SK-N-SH (cell line): Measurements from ENCODE around the gene DDX51. TPM values are rescaled to one million over a fixed set of nuclear protein-coding genes. Genes with fewer than 3 reads are reported as not detected.

Source experiments
- CTCF ChIA-PET: fragments of 300-600, 350-600 bp; formaldehyde crosslinking; extraction: SDS; loops from one replicate; lab custom pipeline; 2021; lab: Yijun Ruan, JAX
- POLR2A ChIA-PET: fragments of 350-600 bp; sonication (Branson Sonifier 250); formaldehyde crosslinking; extraction: SDS; loops from one replicate; lab custom pipeline; 2020; ENCODE audit warnings: antibody characterized with exemption, inconsistent platforms; lab: Yijun Ruan, JAX
- DNase-seq: peaks from one replicate; pipeline ENCODE4 v3.0.0; 2012
- H2AFZ ChIP-seq: fragments of 200-600 bp; sonication (generic); 2 replicates; pipeline ENCODE4 v1.8.1; 2016; ENCODE audit warnings: antibody characterized with exemption, mild to moderate bottlenecking, low read depth
- H3F3A ChIP-seq: fragments of 200-600 bp; sonication (generic); replicated peaks from 2 replicates; pipeline ENCODE3; 2016; ENCODE audit warnings: antibody characterized with exemption, mild to moderate bottlenecking; ENCODE audit not compliant: insufficient read depth
- H3K27ac ChIP-seq, 2 experiments: fragments of 200-500 bp in 1 of 2; fragments of 200-600 bp in 1 of 2; sonication (Bioruptor generic) in 1 of 2; sonication (generic), shearing (Covaris generic) in 1 of 2; 2 replicates each; pipeline versions ENCODE4 v1.5.1 to v1.6.1; 2014 to 2016; ENCODE audit warnings: low read depth in 2 of 2, inconsistent platforms in 1 of 2, low read length in 1 of 2, mild to moderate bottlenecking in 1 of 2, mixed read lengths in 1 of 2
- H3K27me3 ChIP-seq: fragments of 200-600 bp; sonication (generic), shearing (Covaris generic); 2 replicates; pipeline ENCODE4 v1.6.1; 2016; ENCODE audit warnings: mixed run types; ENCODE audit not compliant: insufficient read depth
- H3K36me3 ChIP-seq, 2 experiments: fragments of 200-500 bp in 1 of 2; fragments of 200-600 bp in 1 of 2; sonication (Bioruptor generic) in 1 of 2; sonication (generic) in 1 of 2; replicated peaks in 1 of 2; 2 replicates each; pipeline versions ENCODE3 to v1.5.1; 2014 to 2016; ENCODE audit warnings: low read length in 1 of 2, mild to moderate bottlenecking in 1 of 2; ENCODE audit not compliant: insufficient read depth in 2 of 2, control insufficient read depth in 1 of 2
- H3K4me1 ChIP-seq, 2 experiments: fragments of 200-500 bp in 1 of 2; fragments of 200-600 bp in 1 of 2; sonication (Bioruptor generic) in 1 of 2; sonication (generic), shearing (Covaris generic) in 1 of 2; 2 replicates each; pipeline versions ENCODE4 v1.5.1 to v1.6.1; 2014 to 2016; ENCODE audit warnings: low read depth in 1 of 2, low read length in 1 of 2, mixed run types in 1 of 2; ENCODE audit not compliant: insufficient read depth in 2 of 2, control insufficient read depth in 1 of 2
- H3K4me2 ChIP-seq: fragments of 200-600 bp; sonication (generic), shearing (Covaris generic); 2 replicates; pipeline ENCODE4 v1.6.1; 2017; ENCODE audit warnings: mixed run types
- H3K4me3 ChIP-seq, 2 experiments: fragments of 200-500 bp in 1 of 2; fragments of 200-600 bp in 1 of 2; sonication (Bioruptor generic) in 1 of 2; sonication (generic), shearing (Covaris generic) in 1 of 2; 2 replicates each; pipeline versions ENCODE4 v1.5.1 to v1.8.1; 2014 to 2016; ENCODE audit warnings: low read depth in 2 of 2, inconsistent platforms in 1 of 2, low read length in 1 of 2, mild to moderate bottlenecking in 1 of 2, mixed read lengths in 1 of 2, moderate library complexity in 1 of 2
- H3K79me2 ChIP-seq: fragments of 200-600 bp; sonication (generic); 2 replicates; pipeline ENCODE4 v1.8.1; 2017; ENCODE audit warnings: mild to moderate bottlenecking; ENCODE audit not compliant: insufficient read depth
- H3K9ac ChIP-seq: fragments of 200-600 bp; sonication (generic); 2 replicates; pipeline ENCODE4 v1.6.1; 2017; ENCODE audit warnings: mixed run types
- H3K9me2 ChIP-seq: fragments of 200-600 bp; sonication (generic); 2 replicates; pipeline ENCODE4 v1.6.1; 2017; ENCODE audit warnings: mixed run types
- H3K9me3 ChIP-seq: fragments of 200-600 bp; sonication (generic); 2 replicates; pipeline ENCODE4 v1.6.1; 2017; ENCODE audit warnings: mixed run types, mild to moderate bottlenecking, moderate library complexity
- H4K20me1 ChIP-seq: fragments of 200-600 bp; sonication (generic); 2 replicates; pipeline ENCODE4 v1.6.1; 2017; ENCODE audit warnings: mild to moderate bottlenecking, mixed run types; ENCODE audit not compliant: insufficient read depth
- CHD2 ChIP-seq: fragments of 150-350 bp; IDR thresholded peaks from 2 replicates; pipeline ENCODE4 v1.6.1; 2018; ENCODE audit warnings: low read length; ENCODE audit not compliant: partially characterized antibody
- CTCF ChIP-seq: fragments of 200-600 bp; sonication (generic); IDR thresholded peaks from 2 replicates; pipeline ENCODE4 v1.6.1; 2017; ENCODE audit warnings: antibody characterized with exemption, mild to moderate bottlenecking, moderate library complexity
- FOXM1 ChIP-seq: IDR thresholded peaks from 2 replicates; pipeline ENCODE4 v1.4.0; 2012; ENCODE audit warnings: low read depth, mild to moderate bottlenecking
- GABPA ChIP-seq: IDR thresholded peaks from 2 replicates; pipeline ENCODE4 v1.4.0; 2012; ENCODE audit warnings: low read depth, mild to moderate bottlenecking
- IRF3 ChIP-seq: fragments of 150-350 bp; IDR thresholded peaks from 2 replicates; pipeline ENCODE4 v1.6.1; 2016; ENCODE audit warnings: mild to moderate bottlenecking, low read depth, low read length
- MAX ChIP-seq: IDR thresholded peaks from 2 replicates; pipeline ENCODE4 v1.4.0; 2012; ENCODE audit warnings: low read depth
- MXI1 ChIP-seq: IDR thresholded peaks from 2 replicates; pipeline ENCODE4 v1.6.1; 2012; ENCODE audit warnings: mild to moderate bottlenecking, low read depth, low read length, improper control_type of control experiment
- NFIC ChIP-seq: IDR thresholded peaks from 2 replicates; pipeline ENCODE4 v1.4.0; 2012; ENCODE audit warnings: borderline replicate concordance
- NRF1 ChIP-seq: IDR thresholded peaks from 2 replicates; pipeline ENCODE4 v1.6.1; 2012; ENCODE audit warnings: low read depth, mild to moderate bottlenecking, low read length
- POLR2AphosphoS5 ChIP-seq: IDR thresholded peaks from 2 replicates; pipeline ENCODE4 v1.6.1; 2012; ENCODE audit warnings: low read depth, low read length
- RCOR1 ChIP-seq: fragments of 150-350 bp; IDR thresholded peaks from 2 replicates; pipeline ENCODE4 v1.6.1; 2017; ENCODE audit warnings: antibody characterized with exemption, low read length
- SIN3A ChIP-seq: IDR thresholded peaks from 2 replicates; pipeline ENCODE4 v1.6.1; 2012; ENCODE audit warnings: low read depth, mild to moderate bottlenecking, low read length, moderate library complexity, borderline replicate concordance
- SMC3 ChIP-seq: IDR thresholded peaks from 2 replicates; pipeline ENCODE4 v1.6.1; 2012; ENCODE audit warnings: low read depth, low read length, improper control_type of control experiment
- TCF12 ChIP-seq: IDR thresholded peaks from 2 replicates; pipeline ENCODE4 v1.4.0; 2012
- USF2 ChIP-seq: fragments of 150-350 bp; IDR thresholded peaks from 2 replicates; pipeline ENCODE4 v1.6.1; 2017; ENCODE audit warnings: antibody characterized with exemption, low read length, low read depth, borderline replicate concordance
- YY1 ChIP-seq: IDR thresholded peaks from 2 replicates; pipeline ENCODE4 v1.4.0; 2012; ENCODE audit warnings: low read depth, mild to moderate bottlenecking
- ZBTB33 ChIP-seq: IDR thresholded peaks from 2 replicates; pipeline ENCODE4 v1.4.0; 2012; ENCODE audit warnings: low read depth, borderline replicate concordance
- WGBS: methylation state at CpG from one replicate; pipeline ENCODE4 v1.1.6; 2017; ENCODE audit warnings: low lambda C conversion rate; 5-methylcytosine and 5-hydroxymethylcytosine counted together
- polyA plus RNA-seq, 3 experiments: library from polyadenylated mRNA; depleted of rRNA; stranded (reverse); fragments of >200 nt; gene quantifications; 2 replicates each; pipeline ENCODE4 v1.2.3, GENCODE V29; 2012

DDX51 gene
- polyA plus RNA-seq, 1 of the 3 experiments (the other 2 are of a cell fraction) = 17.3 TPM

GRCh38 chr12:132141976-132142678 lies 2.0 kb downstream of the DDX51 start:
- no peaks in the 10 kb centered on the region for H3K27me3 ChIP-seq
- no peak overlapping the region for H2AFZ ChIP-seq
- no peaks in the 10 kb centered on the region for H3F3A ChIP-seq
- TF ChIP-seq YY1 (no peak), MXI1 (no peak), NRF1 (no peak), CTCF (no peak), IRF3 (no peak), FOXM1 (no peak), SMC3 (no peak), POLR2AphosphoS5 (no peak), TCF12 (no peak), SIN3A (no peak), CHD2 (no peak), NFIC (no peak), ZBTB33 (no peak), RCOR1 (no peak), GABPA (no peak), MAX (no peak), USF2 (no peak)
- H3K4me3 ChIP-seq = no peak overlapping the region
- peaks cover 7 to 45% of the 10 kb centered on the region in 2 experiments for H3K36me3 ChIP-seq
- peaks cover 0 to 22% of the 10 kb centered on the region in 2 experiments; a peak in 1 of 4 replicates for H3K4me1 ChIP-seq
- WGBS = 93% methylated on average over 10 of the region's 22 CpGs
- peak overlapping the region; percentile 90; the same call in 1 of the 2 replicates for H3K4me2 ChIP-seq
- no peaks in the 10 kb centered on the region for H4K20me1 ChIP-seq
- ChIA-PET POLR2A (no interaction called here), CTCF (interaction anchor here (1.8 to 2.0 kb wide), 3 partner anchors 12 to 272 kb away, joined by 4 to 7 read pairs (median 5); no protein-coding TSS in a partner anchor)
- no peaks in the 10 kb centered on the region for H3K9me3 ChIP-seq
- no peak overlapping the region for H3K27ac ChIP-seq
- H3K79me2 ChIP-seq = peaks cover 44% of the 10 kb centered on the region
- no peak overlapping the region for H3K9ac ChIP-seq
- no peak for DNase-seq
- no peaks in the 10 kb centered on the region for H3K9me2 ChIP-seq
